SK-N-SH (cell line): ENCODE measurements around the gene AGRP. TPM values are rescaled to one million over a fixed set of nuclear protein-coding genes. Genes with fewer than 3 reads are reported as not detected.

Experiments used
- CTCF ChIA-PET: fragments of 300-600, 350-600 bp; formaldehyde crosslinking; extraction: SDS; loops from one replicate; lab custom pipeline; 2021; lab: Yijun Ruan, JAX
- POLR2A ChIA-PET: fragments of 350-600 bp; sonication (Branson Sonifier 250); formaldehyde crosslinking; extraction: SDS; loops from one replicate; lab custom pipeline; 2020; ENCODE audit warnings: antibody characterized with exemption, inconsistent platforms; lab: Yijun Ruan, JAX
- DNase-seq: peaks from one replicate; pipeline ENCODE4 v3.0.0; 2012
- H2AFZ ChIP-seq: fragments of 200-600 bp; sonication (generic); 2 replicates; pipeline ENCODE4 v1.8.1; 2016; ENCODE audit warnings: antibody characterized with exemption, mild to moderate bottlenecking, low read depth
- H3F3A ChIP-seq: fragments of 200-600 bp; sonication (generic); replicated peaks from 2 replicates; pipeline ENCODE3; 2016; ENCODE audit warnings: antibody characterized with exemption, mild to moderate bottlenecking; ENCODE audit not compliant: insufficient read depth
- H3K27ac ChIP-seq, 2 experiments: fragments of 200-500 bp in 1 of 2; fragments of 200-600 bp in 1 of 2; sonication (Bioruptor generic) in 1 of 2; sonication (generic), shearing (Covaris generic) in 1 of 2; 2 replicates each; pipeline versions ENCODE4 v1.5.1 to v1.6.1; 2014 to 2016; ENCODE audit warnings: low read depth in 2 of 2, inconsistent platforms in 1 of 2, low read length in 1 of 2, mild to moderate bottlenecking in 1 of 2, mixed read lengths in 1 of 2
- H3K27me3 ChIP-seq: fragments of 200-600 bp; sonication (generic), shearing (Covaris generic); 2 replicates; pipeline ENCODE4 v1.6.1; 2016; ENCODE audit warnings: mixed run types; ENCODE audit not compliant: insufficient read depth
- H3K36me3 ChIP-seq, 2 experiments: fragments of 200-500 bp in 1 of 2; fragments of 200-600 bp in 1 of 2; sonication (Bioruptor generic) in 1 of 2; sonication (generic) in 1 of 2; replicated peaks in 1 of 2; 2 replicates each; pipeline versions ENCODE3 to v1.5.1; 2014 to 2016; ENCODE audit warnings: low read length in 1 of 2, mild to moderate bottlenecking in 1 of 2; ENCODE audit not compliant: insufficient read depth in 2 of 2, control insufficient read depth in 1 of 2
- H3K4me1 ChIP-seq, 2 experiments: fragments of 200-500 bp in 1 of 2; fragments of 200-600 bp in 1 of 2; sonication (Bioruptor generic) in 1 of 2; sonication (generic), shearing (Covaris generic) in 1 of 2; 2 replicates each; pipeline versions ENCODE4 v1.5.1 to v1.6.1; 2014 to 2016; ENCODE audit warnings: low read depth in 1 of 2, low read length in 1 of 2, mixed run types in 1 of 2; ENCODE audit not compliant: insufficient read depth in 2 of 2, control insufficient read depth in 1 of 2
- H3K4me2 ChIP-seq: fragments of 200-600 bp; sonication (generic), shearing (Covaris generic); 2 replicates; pipeline ENCODE4 v1.6.1; 2017; ENCODE audit warnings: mixed run types
- H3K4me3 ChIP-seq, 2 experiments: fragments of 200-500 bp in 1 of 2; fragments of 200-600 bp in 1 of 2; sonication (Bioruptor generic) in 1 of 2; sonication (generic), shearing (Covaris generic) in 1 of 2; 2 replicates each; pipeline versions ENCODE4 v1.5.1 to v1.8.1; 2014 to 2016; ENCODE audit warnings: low read depth in 2 of 2, inconsistent platforms in 1 of 2, low read length in 1 of 2, mild to moderate bottlenecking in 1 of 2, mixed read lengths in 1 of 2, moderate library complexity in 1 of 2
- H3K79me2 ChIP-seq: fragments of 200-600 bp; sonication (generic); 2 replicates; pipeline ENCODE4 v1.8.1; 2017; ENCODE audit warnings: mild to moderate bottlenecking; ENCODE audit not compliant: insufficient read depth
- H3K9ac ChIP-seq: fragments of 200-600 bp; sonication (generic); 2 replicates; pipeline ENCODE4 v1.6.1; 2017; ENCODE audit warnings: mixed run types
- H3K9me2 ChIP-seq: fragments of 200-600 bp; sonication (generic); 2 replicates; pipeline ENCODE4 v1.6.1; 2017; ENCODE audit warnings: mixed run types
- H3K9me3 ChIP-seq: fragments of 200-600 bp; sonication (generic); 2 replicates; pipeline ENCODE4 v1.6.1; 2017; ENCODE audit warnings: mixed run types, mild to moderate bottlenecking, moderate library complexity
- H4K20me1 ChIP-seq: fragments of 200-600 bp; sonication (generic); 2 replicates; pipeline ENCODE4 v1.6.1; 2017; ENCODE audit warnings: mild to moderate bottlenecking, mixed run types; ENCODE audit not compliant: insufficient read depth
- CHD2 ChIP-seq: fragments of 150-350 bp; IDR thresholded peaks from 2 replicates; pipeline ENCODE4 v1.6.1; 2018; ENCODE audit warnings: low read length; ENCODE audit not compliant: partially characterized antibody
- CTCF ChIP-seq: fragments of 200-600 bp; sonication (generic); IDR thresholded peaks from 2 replicates; pipeline ENCODE4 v1.6.1; 2017; ENCODE audit warnings: antibody characterized with exemption, mild to moderate bottlenecking, moderate library complexity
- EZH2phosphoT487 ChIP-seq: fragments of 200-600 bp; sonication (generic); IDR thresholded peaks from 2 replicates; pipeline ENCODE4 v1.6.1; 2017; ENCODE audit warnings: low read depth, mixed run types, mild to moderate bottlenecking, antibody characterized with exemption, moderate library complexity, borderline replicate concordance
- FOXJ3 ChIP-seq: sonication (generic); formaldehyde crosslinking; IDR thresholded peaks from 2 replicates; pipeline ENCODE4 v1.5.1; 2020; ENCODE audit warnings: mild to moderate bottlenecking, missing genetic modification reagents
- MEF2A ChIP-seq: IDR thresholded peaks from 2 replicates; pipeline ENCODE4 v1.4.0; 2012; ENCODE audit warnings: low read depth, borderline replicate concordance
- MXI1 ChIP-seq: IDR thresholded peaks from 2 replicates; pipeline ENCODE4 v1.6.1; 2012; ENCODE audit warnings: mild to moderate bottlenecking, low read depth, low read length, improper control_type of control experiment
- PBX3 ChIP-seq: IDR thresholded peaks from 2 replicates; pipeline ENCODE4; 2012
- RAD21 ChIP-seq: IDR thresholded peaks from 2 replicates; pipeline ENCODE4 v1.6.1; 2012; ENCODE audit warnings: mild to moderate bottlenecking, low read length
- REST ChIP-seq: IDR thresholded peaks from 2 replicates; pipeline ENCODE4 v1.6.1; 2012; ENCODE audit warnings: mild to moderate bottlenecking, low read depth, low read length, moderate library complexity
- SIN3A ChIP-seq: IDR thresholded peaks from 2 replicates; pipeline ENCODE4 v1.6.1; 2012; ENCODE audit warnings: low read depth, mild to moderate bottlenecking, low read length, moderate library complexity, borderline replicate concordance
- TCF12 ChIP-seq: IDR thresholded peaks from 2 replicates; pipeline ENCODE4 v1.4.0; 2012
- TEAD4 ChIP-seq: IDR thresholded peaks from 2 replicates; pipeline ENCODE4 v1.4.0; 2012; ENCODE audit warnings: mild to moderate bottlenecking, borderline replicate concordance; ENCODE audit not compliant: insufficient read depth
- YY1 ChIP-seq: IDR thresholded peaks from 2 replicates; pipeline ENCODE4 v1.4.0; 2012; ENCODE audit warnings: low read depth, mild to moderate bottlenecking
- ZBTB33 ChIP-seq: IDR thresholded peaks from 2 replicates; pipeline ENCODE4 v1.4.0; 2012; ENCODE audit warnings: low read depth, borderline replicate concordance
- WGBS: methylation state at CpG from one replicate; pipeline ENCODE4 v1.1.6; 2017; ENCODE audit warnings: low lambda C conversion rate; 5-methylcytosine and 5-hydroxymethylcytosine counted together
- polyA plus RNA-seq, 3 experiments: library from polyadenylated mRNA; depleted of rRNA; stranded (reverse); fragments of >200 nt; gene quantifications; 2 replicates each; pipeline ENCODE4 v1.2.3, GENCODE V29; 2012

AGRP gene
- polyA plus RNA-seq, 1 of the 3 experiments (the other 2 are of a cell fraction), result not detected

DNA sequence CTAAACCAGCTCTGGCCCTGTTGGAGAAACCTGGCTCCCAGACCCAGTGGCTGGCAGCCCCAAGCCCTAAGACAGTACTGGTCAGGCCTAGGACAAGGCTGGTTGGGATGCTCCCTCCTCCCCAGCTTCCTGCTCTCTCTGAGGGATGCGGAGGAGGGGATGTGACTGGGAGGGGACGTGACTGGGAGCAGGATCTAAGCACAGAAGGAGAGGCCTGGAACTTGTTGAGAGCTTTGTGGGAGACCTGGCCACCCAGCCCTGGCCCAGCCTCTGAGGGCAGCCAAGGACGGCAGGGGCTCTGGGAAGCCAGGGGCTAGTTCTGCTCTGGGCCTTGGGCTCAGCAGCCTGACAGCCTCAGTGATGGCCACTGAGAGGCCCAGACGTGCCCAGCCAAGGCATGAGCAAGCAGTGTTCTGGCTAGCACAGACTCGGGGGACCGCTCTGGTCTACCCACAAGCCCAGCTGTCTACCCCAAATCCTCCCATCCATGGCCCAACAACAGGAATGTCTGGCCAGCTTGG is 25.2 kb downstream of the AGRP start:
- Histone ChIP-seq H3K36me3 (peaks cover 0 to 4% of the 10 kb centered on the region in 2 experiments), H3K27ac (no peak overlapping the region; a peak in 1 of 4 replicates), H3K27me3 (no peaks in the 10 kb centered on the region), H3F3A (no peaks in the 10 kb centered on the region), H3K9me2 (no peaks in the 10 kb centered on the region), H4K20me1 (peaks cover 76% of the 10 kb centered on the region), H3K9ac (no peak overlapping the region), H3K9me3 (no peaks in the 10 kb centered on the region), H3K79me2 (peaks cover 44% of the 10 kb centered on the region), H3K4me3 (no peak overlapping the region), H2AFZ (no peak overlapping the region), H3K4me2 (no peak overlapping the region), H3K4me1 (peaks cover 14 to 52% of the 10 kb centered on the region in 2 experiments; a peak in 3 of 4 replicates)
- no peak for DNase-seq
- ChIA-PET POLR2A (no interaction called here), CTCF (interaction anchor here (0.6 to 1.2 kb wide), 4 partner anchors 14 to 42 kb away, joined by 3 read pairs; partner anchors contain the start of gene ZDHHC1)
- TF ChIP-seq RAD21, result no peak
- TF ChIP-seq TCF12, result no peak
- no peak for TF ChIP-seq REST
- WGBS, result 89% methylated on average over 3 of the region's 6 CpGs

- peaks cover 38% of the 10 kb centered on the region for H3K79me2 ChIP-seq
- H3F3A ChIP-seq, result no peaks in the 10 kb centered on the region
- H3K4me2 ChIP-seq, result no peak overlapping the region
- no peaks in the 10 kb centered on the region for H3K9me2 ChIP-seq
- H3K9me3 ChIP-seq, result no peaks in the 10 kb centered on the region
- no peak overlapping the region for H2AFZ ChIP-seq
- peaks cover 14 to 52% of the 10 kb centered on the region in 2 experiments; a peak in 3 of 4 replicates for H3K4me1 ChIP-seq
- no peak overlapping the region for H3K9ac ChIP-seq
- DNase-seq, result no peak
- no peaks in the 10 kb centered on the region for H3K27me3 ChIP-seq
- POLR2A ChIA-PET, result no interaction called here
- H3K4me3 ChIP-seq, result no peak overlapping the region
- H3K27ac ChIP-seq, result no peak overlapping the region; a peak in 1 of 4 replicates
- CTCF ChIA-PET, result interaction anchor here (0.8 to 2.9 kb wide), 3 partner anchors 8 to 41 kb away, joined by 3 to 18 read pairs (median 3); partner anchors contain the start of gene ZDHHC1
- peaks cover 72% of the 10 kb centered on the region for H4K20me1 ChIP-seq
- 60% methylated on average over 1 of the region's 7 CpGs for WGBS
- H3K36me3 ChIP-seq, result peaks cover 0 to 4% of the 10 kb centered on the region in 2 experiments
- no peak for TF ChIP-seq MEF2A
- no peak for TF ChIP-seq SIN3A
- TF ChIP-seq PBX3, result no peak
- TF ChIP-seq FOXJ3 (CRISPR knock-in tag), result no peak
- no peak for TF ChIP-seq TEAD4
- TF ChIP-seq CTCF, result no peak
- TF ChIP-seq YY1, result no peak
- no peak for TF ChIP-seq MXI1
- TF ChIP-seq EZH2phosphoT487, result no peak
- TF ChIP-seq ZBTB33, result no peak
- no peak for TF ChIP-seq CHD2
Measured at GRCh38 chr16:67457611-67458010, 25.7 kb downstream of the AGRP start.
